Lung (tissue), 12 donors: ENCODE measurements around the gene CLRN2. TPM values are rescaled to one million over a fixed set of nuclear protein-coding genes. Genes with fewer than 3 reads are reported as not detected.

ENCODE experiments used
- ATAC-seq: fragments of 200-7000 bp; cut with Tn5 transposase; one replicate; pipeline ENCODE4 v1.9.1; 2020; ENCODE audit warnings: moderate number of reproducible peaks; ENCODE audit not compliant: insufficient read depth, low FRiP score
- DNase-seq, 3 donors: peaks; one replicate each; pipeline ENCODE4 v3.0.0-alpha.2; 2013 to 2017
- H3K27ac ChIP-seq, 2 donors: one replicate each; pipeline ENCODE4 v1.5.1; 2013; ENCODE audit warnings: mild to moderate bottlenecking in 2 of 2, moderate library complexity in 2 of 2, control low read depth in 1 of 2, inconsistent platforms in 1 of 2, low read depth in 1 of 2, low read length in 1 of 2
- H3K27me3 ChIP-seq, 3 donors: one replicate each; pipeline ENCODE4 v1.5.1; 2013; ENCODE audit warnings: low read length in 2 of 3; ENCODE audit not compliant: control insufficient read depth in 3 of 3, insufficient read depth in 3 of 3
- H3K36me3 ChIP-seq, 4 donors: one replicate each; pipeline ENCODE4 v1.5.1; 2013; ENCODE audit warnings: low read length in 4 of 4, mild to moderate bottlenecking in 1 of 4, moderate library complexity in 1 of 4; ENCODE audit not compliant: control insufficient read depth in 4 of 4, insufficient read depth in 4 of 4
- H3K4me1 ChIP-seq, 5 donors: one replicate each; pipeline ENCODE4 v1.5.1; 2013; ENCODE audit warnings: low read length in 5 of 5, mild to moderate bottlenecking in 2 of 5, moderate library complexity in 1 of 5; ENCODE audit not compliant: control insufficient read depth in 5 of 5, insufficient read depth in 5 of 5
- H3K4me3 ChIP-seq: one replicate; pipeline ENCODE4 v1.5.1; 2013; ENCODE audit warnings: mild to moderate bottlenecking, control low read depth, moderate library complexity
- H3K9ac ChIP-seq, 2 donors: one replicate each; pipeline ENCODE4 v1.5.1; 2013; ENCODE audit warnings: low read length in 2 of 2, control low read depth in 1 of 2; ENCODE audit not compliant: insufficient read depth in 1 of 2
- H3K9me3 ChIP-seq, 4 donors: one replicate each; pipeline ENCODE4 v1.5.1; 2013; ENCODE audit warnings: low read length in 3 of 4, mild to moderate bottlenecking in 1 of 4, moderate library complexity in 1 of 4; ENCODE audit not compliant: control insufficient read depth in 4 of 4, insufficient read depth in 3 of 4
- WGBS, 2 donors: extraction: QIAGEN DNeasy Blood & Tissue Kit; methylation state at CpG; one replicate each; pipeline ENCODE4 v1.1.7; 2013; 5-methylcytosine and 5-hydroxymethylcytosine counted together
- polyA plus RNA-seq, 2 donors: library from polyadenylated mRNA; stranded (reverse); fragments of 200-250 nt; gene quantifications; one replicate each; pipeline ENCODE4 v1.2.1, GENCODE V29; 2013
- total RNA-seq, 2 donors: library from RNA; depleted of rRNA in 1 of 2; stranded (reverse); fragments of >200 nt in 1 of 2; gene quantifications; one replicate each; pipeline ENCODE4 v1.2.1, GENCODE V29; 2014 to 2021
- TF ChIP-seq, protein P1 (sequence below): IDR thresholded peaks from 2 replicates; pipeline ENCODE4 v1.5.1; 2012; ENCODE audit warnings: mild to moderate bottlenecking; ENCODE audit errors: control extremely low read depth, extremely low read depth
- donor health status: control.
- donor health status: control.
- donor health status: Bipolar disorder and iron deficiency.
- donor health status: healthy.
- donor health status: DM: yes; HTN: yes; CAD: no.

Gene CLRN2
- total and polyA plus RNA-seq, 4 donors, result not detected

DNA sequence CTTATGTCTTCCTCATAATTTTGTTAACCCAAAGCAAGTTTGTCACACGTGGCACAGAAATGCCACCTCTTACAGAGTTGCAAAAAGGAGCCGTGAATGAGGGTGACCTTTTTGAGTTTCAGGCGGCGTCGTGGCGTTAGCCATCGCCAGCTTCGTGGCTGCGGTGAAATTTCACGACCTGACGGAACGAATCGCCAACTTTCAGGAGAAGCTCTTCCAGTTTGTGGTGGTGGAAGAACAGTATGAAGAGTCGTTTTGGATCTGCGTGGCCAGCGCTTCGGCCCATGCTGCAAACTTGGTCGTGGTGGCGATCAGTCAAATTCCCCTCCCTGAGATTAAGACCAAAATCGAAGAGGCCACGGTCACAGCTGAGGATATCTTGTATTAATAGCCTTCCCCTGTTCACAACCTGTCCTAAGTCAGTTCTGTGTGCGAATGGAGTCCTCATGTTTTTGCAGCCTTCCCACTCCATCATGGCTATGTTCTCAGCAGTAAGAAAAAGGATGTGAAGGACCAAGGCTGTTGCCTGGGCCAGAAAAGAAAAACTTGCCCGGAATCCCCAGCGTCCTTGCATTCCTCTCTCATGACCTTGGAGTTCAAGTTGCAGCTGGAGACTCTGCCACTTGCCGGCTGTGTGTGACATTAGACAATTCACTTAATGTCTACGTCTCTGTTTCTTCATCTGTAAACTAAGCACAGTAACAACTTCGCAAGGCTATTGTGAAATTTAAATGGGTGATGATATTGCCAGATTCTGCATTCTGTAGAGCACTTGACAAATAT, 11.9 kb downstream of the CLRN2 start:
- H3K4me3 ChIP-seq, result no peak overlapping the region
- no peak for ATAC-seq
- H3K9me3 ChIP-seq, result no peaks in the 10 kb centered on the region
- no peaks in the 10 kb centered on the region for H3K4me1 ChIP-seq
- 85 to 87% methylated on average over 27 of the region's 27 CpGs for WGBS, 2 donors
- peak; percentile 31 to 39 (median 34) for DNase-seq
- H3K27ac ChIP-seq, result no peak overlapping the region
- TF ChIP-seq, protein P1, sequence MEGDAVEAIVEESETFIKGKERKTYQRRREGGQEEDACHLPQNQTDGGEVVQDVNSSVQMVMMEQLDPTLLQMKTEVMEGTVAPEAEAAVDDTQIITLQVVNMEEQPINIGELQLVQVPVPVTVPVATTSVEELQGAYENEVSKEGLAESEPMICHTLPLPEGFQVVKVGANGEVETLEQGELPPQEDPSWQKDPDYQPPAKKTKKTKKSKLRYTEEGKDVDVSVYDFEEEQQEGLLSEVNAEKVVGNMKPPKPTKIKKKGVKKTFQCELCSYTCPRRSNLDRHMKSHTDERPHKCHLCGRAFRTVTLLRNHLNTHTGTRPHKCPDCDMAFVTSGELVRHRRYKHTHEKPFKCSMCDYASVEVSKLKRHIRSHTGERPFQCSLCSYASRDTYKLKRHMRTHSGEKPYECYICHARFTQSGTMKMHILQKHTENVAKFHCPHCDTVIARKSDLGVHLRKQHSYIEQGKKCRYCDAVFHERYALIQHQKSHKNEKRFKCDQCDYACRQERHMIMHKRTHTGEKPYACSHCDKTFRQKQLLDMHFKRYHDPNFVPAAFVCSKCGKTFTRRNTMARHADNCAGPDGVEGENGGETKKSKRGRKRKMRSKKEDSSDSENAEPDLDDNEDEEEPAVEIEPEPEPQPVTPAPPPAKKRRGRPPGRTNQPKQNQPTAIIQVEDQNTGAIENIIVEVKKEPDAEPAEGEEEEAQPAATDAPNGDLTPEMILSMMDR, result no peak
- no peak overlapping the region for H3K9ac ChIP-seq
- H3K27me3 ChIP-seq, result no peaks in the 10 kb centered on the region
- H3K36me3 ChIP-seq, result no peaks in the 10 kb centered on the region

DNA sequence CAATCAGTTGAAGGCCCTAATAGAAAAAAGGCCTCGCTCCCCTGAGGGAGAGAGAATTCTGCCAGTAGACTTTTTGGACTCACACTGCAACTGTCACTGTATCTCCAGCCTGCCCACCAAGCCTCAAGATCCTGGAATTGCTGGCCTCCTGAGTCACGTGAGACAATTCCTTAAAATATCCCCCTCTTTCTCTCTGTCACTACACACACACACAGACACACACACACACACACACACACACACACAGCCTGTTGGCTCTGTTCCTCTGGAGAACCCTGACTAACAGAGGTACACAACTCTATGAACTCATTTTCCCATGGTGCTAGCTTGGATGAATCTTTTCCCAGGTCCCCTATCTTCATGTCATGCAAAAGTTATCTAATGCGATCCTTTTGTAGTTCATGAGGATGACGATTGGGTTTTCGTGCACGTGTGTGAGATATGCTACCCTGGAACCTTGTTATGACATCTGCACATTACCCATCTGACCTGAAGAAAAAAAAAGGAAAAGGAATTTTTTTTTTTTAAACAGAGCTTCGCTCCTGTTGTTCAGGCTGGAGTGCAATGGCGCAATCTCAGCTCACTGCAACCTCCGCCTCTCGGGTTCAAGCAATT, 13.7 kb downstream of the CLRN2 start:
- Histone ChIP-seq H3K27ac (no peak overlapping the region), H3K9me3 (no peaks in the 10 kb centered on the region), H3K27me3 (no peaks in the 10 kb centered on the region), H3K4me1 (no peaks in the 10 kb centered on the region), H3K36me3 (no peaks in the 10 kb centered on the region), H3K9ac (no peak overlapping the region), H3K4me3 (no peak overlapping the region)
- DNase-seq (no peak), ATAC-seq (no peak)
- 93 to 96% methylated on average over 10 of the region's 10 CpGs for WGBS, 2 donors
- TF ChIP-seq, protein P1, result no peak

DNA sequence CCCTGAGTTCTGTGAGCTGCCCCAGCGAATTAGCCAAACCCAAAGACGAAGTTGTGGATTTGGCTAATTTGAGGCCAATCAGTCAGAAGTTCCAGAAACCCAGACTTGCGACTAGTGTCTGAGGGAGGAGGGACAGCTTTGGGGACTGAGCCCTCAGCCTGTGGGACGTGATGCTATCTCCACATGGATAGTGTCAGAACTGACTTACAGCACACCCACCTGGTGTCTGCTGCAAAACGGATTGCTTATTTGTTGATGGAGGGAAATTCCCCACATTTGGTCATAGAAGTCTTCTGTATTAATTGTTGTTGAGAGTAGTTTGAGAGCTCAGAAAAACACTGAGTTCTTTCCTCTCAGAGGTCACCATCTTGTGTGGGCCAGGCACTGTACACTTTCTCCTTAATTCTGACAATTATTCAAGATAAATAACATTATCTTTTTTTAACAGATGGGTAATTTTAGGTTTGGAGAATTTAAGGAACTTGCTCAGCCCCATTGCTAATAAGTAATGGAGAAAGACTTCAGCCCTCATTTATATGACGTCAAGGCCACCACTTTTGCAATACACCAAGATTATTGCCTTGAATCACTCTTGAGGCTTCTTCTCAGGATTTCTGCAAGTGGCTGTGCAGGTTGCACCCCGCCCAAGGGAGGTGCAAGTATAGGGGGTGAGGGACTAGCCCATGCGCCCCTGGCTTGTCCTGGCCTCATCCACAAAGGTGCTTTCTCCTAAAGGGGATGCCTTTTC, 16.7 kb downstream of the CLRN2 start:
- ATAC-seq, result no peak
- Histone ChIP-seq H3K27me3 (no peaks in the 10 kb centered on the region), H3K4me3 (no peak overlapping the region), H3K27ac (peak overlapping the region in 1 of 2 donors; percentile 2), H3K36me3 (no peaks in the 10 kb centered on the region), H3K9me3 (no peaks in the 10 kb centered on the region), H3K9ac (no peak overlapping the region), H3K4me1 (no peaks in the 10 kb centered on the region)
- TF ChIP-seq, protein P1, result no peak
- 67 to 79% methylated on average over 8 of the region's 8 CpGs for WGBS, 2 donors
- DNase-seq, result no peak
